GM12874 (cell line): ENCODE results near the gene RFX2.

Source experiments
- CTCF ChIP-seq: IDR thresholded peaks from 2 replicates; pipeline ENCODE4 v1.5.1; 2011; ENCODE audit warnings: low read depth, mild to moderate bottlenecking, control low read depth, low read length, moderate library complexity; ENCODE audit not compliant: insufficient read depth

RFX2 gene

GRCh38 chr19:6007866-6008265 is 102.4 kb downstream of the RFX2 start:
- TF ChIP-seq CTCF: no peak

GRCh38 chr19:6006896-6007295 is 103.4 kb downstream of the RFX2 start:
- no peak for TF ChIP-seq CTCF

- no peak for TF ChIP-seq CTCF
These were observed 104.8 kb downstream of the RFX2 start for GRCh38 chr19:6005321-6006069.

GRCh38 chr19:6003976-6004375 is 106.3 kb downstream of the RFX2 start:
- no peak for TF ChIP-seq CTCF

GRCh38 chr19:6002591-6002990 is 107.7 kb downstream of the RFX2 start:
- no peak for TF ChIP-seq CTCF

- no peak for TF ChIP-seq CTCF
These were observed 110.0 kb downstream of the RFX2 start for GRCh38 chr19:6000228-6000847.

- TF ChIP-seq CTCF: no peak
These were observed 110.6 kb downstream of the RFX2 start for GRCh38 chr19:5999693-6000092.
